ENCODE data around the gene DNAJB2.

Gene DNAJB2

DNA sequence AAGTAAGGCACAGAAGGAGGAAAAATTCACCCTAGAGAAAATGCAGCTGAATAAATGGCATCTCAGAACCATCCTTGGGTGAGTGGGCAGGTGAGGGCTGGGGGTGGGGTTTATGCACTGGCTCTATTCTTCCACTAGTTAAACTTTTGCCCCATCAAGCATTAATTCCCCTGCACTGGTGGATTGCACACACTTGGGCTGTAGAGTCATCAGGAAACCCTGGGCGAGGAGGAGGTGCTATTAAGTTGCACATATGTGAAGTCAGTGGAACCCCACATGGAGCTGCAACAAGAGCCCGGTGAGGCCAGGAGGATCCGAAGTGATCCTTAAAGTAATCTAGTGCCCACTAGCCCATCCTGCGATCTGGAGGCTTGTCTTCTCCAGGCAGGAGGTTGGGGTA is 6.8 kb upstream of the DNAJB2 start:
- POLR2A ChIA-PET = no interaction called here
- CTCF ChIA-PET = interaction anchor here (2.9 to 16.0 kb wide), 2 partner anchors 19 to 27 kb away, joined by 10 to 336 read pairs; no protein-coding TSS in a partner anchor
- no peak for DNase-seq (ENCODE audit: extremely low spot score)
- TF ChIP-seq, protein P1, sequence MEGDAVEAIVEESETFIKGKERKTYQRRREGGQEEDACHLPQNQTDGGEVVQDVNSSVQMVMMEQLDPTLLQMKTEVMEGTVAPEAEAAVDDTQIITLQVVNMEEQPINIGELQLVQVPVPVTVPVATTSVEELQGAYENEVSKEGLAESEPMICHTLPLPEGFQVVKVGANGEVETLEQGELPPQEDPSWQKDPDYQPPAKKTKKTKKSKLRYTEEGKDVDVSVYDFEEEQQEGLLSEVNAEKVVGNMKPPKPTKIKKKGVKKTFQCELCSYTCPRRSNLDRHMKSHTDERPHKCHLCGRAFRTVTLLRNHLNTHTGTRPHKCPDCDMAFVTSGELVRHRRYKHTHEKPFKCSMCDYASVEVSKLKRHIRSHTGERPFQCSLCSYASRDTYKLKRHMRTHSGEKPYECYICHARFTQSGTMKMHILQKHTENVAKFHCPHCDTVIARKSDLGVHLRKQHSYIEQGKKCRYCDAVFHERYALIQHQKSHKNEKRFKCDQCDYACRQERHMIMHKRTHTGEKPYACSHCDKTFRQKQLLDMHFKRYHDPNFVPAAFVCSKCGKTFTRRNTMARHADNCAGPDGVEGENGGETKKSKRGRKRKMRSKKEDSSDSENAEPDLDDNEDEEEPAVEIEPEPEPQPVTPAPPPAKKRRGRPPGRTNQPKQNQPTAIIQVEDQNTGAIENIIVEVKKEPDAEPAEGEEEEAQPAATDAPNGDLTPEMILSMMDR (IDR thresholded peaks at IDR 0.05; ENCODE audit: control extremely low read depth, extremely low read depth, low read depth, missing control alignments) = no peak

- DNase-seq (ENCODE audit: extremely low spot score) = no peak
- POLR2A ChIA-PET = no interaction called here
- TF ChIP-seq, protein P1 (IDR thresholded peaks at IDR 0.05; ENCODE audit: control extremely low read depth, extremely low read depth, low read depth, missing control alignments) = no peak
- CTCF ChIA-PET = interaction anchor here (1.5 to 16.0 kb wide), 4 partner anchors 11 to 26 kb away, joined by 3 to 336 read pairs (median 62); no protein-coding TSS in a partner anchor
Observed at GRCh38 chr2:219272995-219273394, 6.2 kb upstream of the DNAJB2 start.

- no peak for DNase-seq (ENCODE audit: extremely low spot score)
- TF ChIP-seq, protein P1 (IDR thresholded peaks at IDR 0.05; ENCODE audit: control extremely low read depth, extremely low read depth, low read depth, missing control alignments) = no peak
- ChIA-PET CTCF (interaction anchor here (1.5 to 16.0 kb wide), 4 partner anchors 12 to 25 kb away, joined by 3 to 336 read pairs (median 62); no protein-coding TSS in a partner anchor), POLR2A (interaction anchor here (0.6 kb wide), 1 partner anchor 21 kb away, joined by 5 read pairs; the partner anchor contains the start of gene TUBA4B)
Observed at GRCh38 chr2:219273937-219274336, 5.2 kb upstream of the DNAJB2 start.

DNA sequence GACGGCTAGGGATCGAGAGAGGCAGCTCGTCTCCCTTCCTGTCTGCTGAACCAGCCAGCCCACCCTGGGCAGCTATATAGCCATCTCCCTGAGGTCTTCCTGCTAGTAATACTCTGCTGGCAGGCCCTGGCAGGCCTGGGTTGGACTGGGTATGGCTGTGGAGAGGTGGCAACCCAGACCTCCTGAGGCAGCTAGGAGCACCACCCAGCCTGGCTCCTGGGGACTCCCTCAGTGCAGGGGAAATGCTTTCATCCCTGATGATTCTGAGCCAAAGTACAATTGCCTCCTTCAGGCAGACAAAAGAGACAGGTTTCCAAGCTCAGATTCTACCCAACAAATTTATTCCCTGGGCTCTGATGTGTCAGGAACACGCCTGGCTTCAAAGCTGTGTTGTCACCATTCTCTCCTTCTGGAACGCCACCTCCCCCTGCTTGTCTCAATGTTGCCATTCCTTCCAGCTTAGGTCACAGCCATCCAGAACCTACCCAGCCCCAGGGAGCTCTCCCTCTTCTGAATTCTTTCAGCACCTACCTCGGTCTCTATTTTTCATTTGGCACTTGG is 4.7 kb upstream of the DNAJB2 start:
- ChIA-PET POLR2A (interaction anchor here (0.6 kb wide), 1 partner anchor 22 kb away, joined by 5 read pairs; the partner anchor contains the start of gene TUBA4B), CTCF (interaction anchor here (0.8 to 16.0 kb wide), 5 partner anchors 13 to 25 kb away, joined by 3 to 336 read pairs (median 10); no protein-coding TSS in a partner anchor)
- no peak for DNase-seq (ENCODE audit: extremely low spot score)
- TF ChIP-seq, protein P1 (IDR thresholded peaks at IDR 0.05; ENCODE audit: control extremely low read depth, extremely low read depth, low read depth, missing control alignments) = no peak

DNA sequence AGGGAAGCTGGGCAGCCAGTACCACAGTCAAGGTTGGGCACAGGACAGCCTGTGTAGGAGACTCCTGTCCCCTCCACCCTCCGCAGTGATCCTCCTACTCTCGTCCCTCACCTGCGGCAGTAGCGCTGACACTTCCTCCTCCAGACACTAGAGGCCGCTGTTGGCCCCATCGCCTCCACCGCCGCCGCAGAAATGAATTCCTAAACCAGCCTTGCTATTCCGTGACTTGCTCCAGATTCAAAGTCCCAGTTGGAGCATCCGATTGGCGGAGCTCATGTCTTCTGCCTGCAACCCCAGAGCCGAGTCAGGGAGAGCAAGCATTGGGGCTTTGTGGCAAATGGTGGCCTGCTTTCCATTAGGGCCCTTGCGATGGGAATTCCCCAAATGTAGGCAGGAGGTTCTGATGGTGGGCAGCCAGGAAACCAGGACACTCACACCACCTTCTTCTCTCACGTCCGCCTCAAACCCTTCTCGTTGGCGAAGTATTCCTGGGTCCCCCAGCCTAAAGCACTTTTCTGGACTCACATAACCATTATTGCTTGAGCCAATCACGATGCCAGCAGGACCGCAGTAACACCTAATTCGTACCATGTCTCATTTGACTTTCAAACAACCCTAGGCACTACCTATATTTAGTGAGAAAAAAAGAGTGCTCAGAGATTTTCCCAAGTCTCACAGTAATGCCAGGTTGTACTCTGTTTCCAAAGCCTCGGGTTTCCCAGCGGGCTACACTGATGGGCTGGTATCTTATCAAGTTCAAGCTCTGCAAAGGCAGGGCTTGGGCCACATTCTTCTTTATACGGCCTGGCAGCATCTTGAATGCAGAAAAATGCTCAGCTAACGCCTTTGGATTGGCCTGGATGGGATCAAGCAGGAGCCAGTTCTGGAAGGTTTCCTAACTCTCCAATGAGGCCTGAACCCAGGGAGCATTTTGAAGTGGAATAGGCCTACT is 1.2 kb upstream of the DNAJB2 start:
- POLR2A ChIA-PET = interaction anchor here (0.5 to 1.9 kb wide), 9 partner anchors 9 to 692 kb away, joined by 3 to 19 read pairs (median 7); partner anchors contain the start of genes DNPEP and TUBA4A
- CTCF ChIA-PET = interaction anchor here (0.9 to 16.0 kb wide), 31 partner anchors 9 to 252 kb away, joined by 3 to 336 read pairs (median 5); partner anchors contain the start of genes ANKZF1, ATG9A, CNPPD1 and GLB1L
- DNase-seq (ENCODE audit: extremely low spot score) = peak; percentile 81
- TF ChIP-seq, protein P1 (IDR thresholded peaks at IDR 0.05; ENCODE audit: control extremely low read depth, extremely low read depth, low read depth, missing control alignments) = peak; percentile 95

DNA sequence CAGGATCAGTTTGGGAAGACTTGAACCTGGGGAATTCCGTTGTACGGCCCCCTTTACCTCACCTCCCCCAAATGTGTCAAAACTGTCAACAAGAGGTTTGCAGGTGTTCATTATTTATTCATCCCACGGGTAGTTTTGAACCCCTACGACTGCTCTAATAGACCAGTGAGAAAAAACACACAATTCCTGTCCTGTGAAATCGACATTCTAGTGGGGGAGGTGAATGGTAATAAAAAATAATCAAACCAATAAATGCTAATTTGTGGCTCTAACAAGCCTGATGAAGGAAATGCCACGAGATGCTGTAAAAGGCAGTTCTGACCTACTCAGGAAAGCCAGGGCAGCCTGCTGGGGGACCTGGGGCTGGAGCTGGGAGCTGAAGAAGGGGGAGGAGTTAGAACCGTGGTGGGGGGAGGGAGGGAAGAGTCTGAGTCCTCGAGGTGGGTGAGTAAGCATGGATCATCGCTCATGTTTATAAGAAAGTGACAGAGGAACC is 463 bp upstream of the DNAJB2 start:
- CTCF ChIA-PET = interaction anchor here (0.9 to 16.0 kb wide), 26 partner anchors 9 to 217 kb away, joined by 3 to 336 read pairs (median 6); partner anchors contain the start of genes ANKZF1, ATG9A, CNPPD1 and GLB1L
- TF ChIP-seq, protein P1 (IDR thresholded peaks at IDR 0.05; ENCODE audit: control extremely low read depth, extremely low read depth, low read depth, missing control alignments) = no peak
- POLR2A ChIA-PET = interaction anchor here (0.5 to 1.9 kb wide), 10 partner anchors 8 to 693 kb away, joined by 3 to 19 read pairs (median 6); partner anchors contain the start of genes DNPEP and TUBA4A

More for the DNA sequence above, 463 bp upstream of the DNAJB2 start:
- no peak for DNase-seq (ENCODE audit: extremely low spot score)
